Heart left ventricle (tissue), 16 donors: ENCODE measurements around the gene VPS18. TPM values are rescaled to one million over a fixed set of nuclear protein-coding genes. Genes with fewer than 3 reads are reported as not detected.

Source experiments
- ATAC-seq, 4 donors: fragments of 200-7000 bp; cut with Tn5 transposase; one replicate each; pipeline ENCODE4 v1.9.1; 2020 to 2022; ENCODE audit warnings: moderate library complexity in 4 of 4, mild to moderate bottlenecking in 3 of 4, moderate number of reproducible peaks in 1 of 4
- DNase-seq, 5 donors: peaks; one replicate each; pipeline ENCODE4 v3.0.0-alpha.2; 2020
- H3K27ac ChIP-seq, 12 donors: fragments of 200-600 bp; sonication (generic) in 4 of 12; one replicate each; pipeline versions ENCODE4 v1.5.0 to v1.8.0; 2016 to 2022; ENCODE audit warnings: mild to moderate bottlenecking in 2 of 12
- H3K27me3 ChIP-seq, 9 donors: fragments of 200-600 bp; sonication (generic) in 2 of 9; one replicate each; pipeline versions ENCODE4 v1.5.1 to v1.8.0; 2016 to 2022; ENCODE audit warnings: mild to moderate bottlenecking in 3 of 9
- H3K36me3 ChIP-seq, 9 donors: fragments of 200-600 bp; sonication (generic) in 2 of 9; one replicate each; pipeline versions ENCODE4 v1.5.0 to v1.8.0; 2018 to 2022; ENCODE audit warnings: mild to moderate bottlenecking in 2 of 9
- H3K4me1 ChIP-seq, 12 donors: fragments of 200-600 bp; sonication (generic) in 4 of 12; one replicate each; pipeline versions ENCODE4 v1.5.0 to v1.8.0; 2016 to 2022; ENCODE audit warnings: mild to moderate bottlenecking in 3 of 12
- H3K4me3 ChIP-seq, 12 donors: fragments of 200-600 bp; sonication (generic) in 4 of 12; one replicate each; pipeline versions ENCODE4 v1.5.0 to v1.8.0; 2017 to 2022; ENCODE audit warnings: mild to moderate bottlenecking in 9 of 12, moderate library complexity in 4 of 12
- H3K9me3 ChIP-seq, 12 donors: fragments of 200-600 bp; sonication (generic) in 4 of 12; one replicate each; pipeline versions ENCODE4 v1.5.0 to v1.8.0; 2016 to 2022; ENCODE audit warnings: mild to moderate bottlenecking in 1 of 12
- POLR2A ChIP-seq, 2 donors: fragments of 450-650 bp; IDR thresholded peaks; one replicate each; pipeline ENCODE4 v1.6.1; 2017; ENCODE audit warnings: antibody characterized with exemption in 2 of 2, mild to moderate bottlenecking in 2 of 2, moderate library complexity in 2 of 2
- WGBS, 4 donors: extraction: QIAGEN DNeasy Blood & Tissue Kit in 2 of 4; methylation state at CpG; one replicate each; pipeline versions ENCODE4 v1.1.5 to v1.1.7; 2013 to 2018; 5-methylcytosine and 5-hydroxymethylcytosine counted together
- intact Hi-C, 10 donors: fragments of 100-400 bp; cut with DNase I; formaldehyde crosslinking; loops; one replicate each; pipeline versions ENCODE4 v1.11.1 to v1.14.2; 2022
- polyA plus RNA-seq, 2 donors: library from polyadenylated mRNA; stranded (reverse); fragments of 200-250 nt; gene quantifications; one replicate each; pipeline ENCODE4 v1.2.3, GENCODE V29; 2013
- total RNA-seq, 9 donors: library from RNA; depleted of rRNA in 2 of 9; stranded (reverse); fragments of >200 nt in 2 of 9; fragmentation: NEBNext Ultra II Directional in 3 of 9; extraction: Animal tissue kit (Norgen Biotek cat#: 25700) in 3 of 9; gene quantifications; one replicate each; pipeline versions ENCODE4 v1.1.0 to v1.2.4, GENCODE V29; 2016 to 2023
- TF ChIP-seq, protein P1 (sequence below), 12 donors: fragments of 200-600 bp; sonication (generic) in 4 of 12; IDR thresholded peaks; one replicate each; pipeline versions ENCODE4 v1.5.0 to v1.8.0; 2018 to 2022; ENCODE audit warnings: antibody characterized with exemption in 12 of 12, mild to moderate bottlenecking in 5 of 12
- donor health status: ischemic (EF 13 %, LVEDD 7.1; RV severe dilation, severe dysfunction).
- donor health status: healthy with polysubstance abuse.
- donor health status: DM: no; HTN: yes; CAD: no.
- donor health status: DM: no; HTN: no; CAD: no.
- donor health status: ischemic (EF 25% LVEDD 6.9; RV normal size, moderate dysfunction).
- donor health status: ischemic (EF 25% LVEDD 5.7; RV mildly dilated, moderate dysfunction).
- donor health status: healthy.
- donor health status: DM: yes; HTN: yes; CAD: no.
- donor health status: ischemic (EF 35%, LVEDD 5.7; RV mildly dilated, moderate dysfunction).
- donor health status: nonischemic (EF 11% LVEDD 7.7; RV severe dilation, severe dysfunction).
- donor health status: DM: yes; HTN: yes; CAD: no.
- donor health status: PGD.
- donor health status: ischemic (EF 29% LVEDD 5.4; RV normal size, mild dysfunction).
- donor health status: nonischemic (EF 23%, LVEDD 6.1; RV moderate dilation, normal function).

Gene VPS18
- total and polyA plus RNA-seq, 11 donors, result 14.7 to 29.2 (median 21.3) TPM

DNA sequence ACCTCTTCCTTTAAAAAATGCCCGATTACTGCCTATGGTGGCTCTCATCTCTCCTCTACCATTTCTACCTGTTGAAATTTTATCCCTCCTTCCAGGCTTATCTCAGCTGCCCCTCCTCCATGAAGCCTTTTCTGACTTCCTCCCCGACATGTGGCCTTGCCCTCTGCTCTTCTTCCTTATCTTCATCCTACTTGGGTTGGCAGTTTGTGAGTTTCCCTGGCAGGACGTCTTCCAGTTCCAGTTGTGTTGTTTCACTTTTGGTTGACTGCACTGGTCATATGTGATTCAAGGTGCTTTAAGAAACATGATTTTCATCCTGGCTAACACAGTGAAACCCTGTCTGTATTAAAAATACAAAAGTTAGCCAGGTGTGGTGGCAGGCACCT is 39.3 kb downstream of the VPS18 start:
- H3K4me3 ChIP-seq, result peak overlapping the region in 7 of 12 donors; percentile 10 to 85 (median 70)
- no peaks in the 10 kb centered on the region for H3K9me3 ChIP-seq
- ATAC-seq (no peak), DNase-seq (no peak)
- peaks cover 0 to 42% (median 10%) of the 10 kb centered on the region in 9 donors for H3K27me3 ChIP-seq
- TF ChIP-seq, protein P1, sequence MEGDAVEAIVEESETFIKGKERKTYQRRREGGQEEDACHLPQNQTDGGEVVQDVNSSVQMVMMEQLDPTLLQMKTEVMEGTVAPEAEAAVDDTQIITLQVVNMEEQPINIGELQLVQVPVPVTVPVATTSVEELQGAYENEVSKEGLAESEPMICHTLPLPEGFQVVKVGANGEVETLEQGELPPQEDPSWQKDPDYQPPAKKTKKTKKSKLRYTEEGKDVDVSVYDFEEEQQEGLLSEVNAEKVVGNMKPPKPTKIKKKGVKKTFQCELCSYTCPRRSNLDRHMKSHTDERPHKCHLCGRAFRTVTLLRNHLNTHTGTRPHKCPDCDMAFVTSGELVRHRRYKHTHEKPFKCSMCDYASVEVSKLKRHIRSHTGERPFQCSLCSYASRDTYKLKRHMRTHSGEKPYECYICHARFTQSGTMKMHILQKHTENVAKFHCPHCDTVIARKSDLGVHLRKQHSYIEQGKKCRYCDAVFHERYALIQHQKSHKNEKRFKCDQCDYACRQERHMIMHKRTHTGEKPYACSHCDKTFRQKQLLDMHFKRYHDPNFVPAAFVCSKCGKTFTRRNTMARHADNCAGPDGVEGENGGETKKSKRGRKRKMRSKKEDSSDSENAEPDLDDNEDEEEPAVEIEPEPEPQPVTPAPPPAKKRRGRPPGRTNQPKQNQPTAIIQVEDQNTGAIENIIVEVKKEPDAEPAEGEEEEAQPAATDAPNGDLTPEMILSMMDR (IDR thresholded peaks at IDR 0.05), result no peak
- no peak for TF ChIP-seq POLR2A (IDR thresholded peaks at IDR 0.05)
- H3K36me3 ChIP-seq, result peaks cover 0 to 71% (median 11%) of the 10 kb centered on the region in 9 donors
- intact Hi-C loops, result no loop called here
- peak overlapping the region in 8 of 12 donors; percentile 9 to 90 (median 54) for H3K27ac ChIP-seq
- WGBS, 4 donors, result 43 to 62% (median 56%) methylated on average over 3 of the region's 3 CpGs
- peaks cover 0 to 75% (median 57%) of the 10 kb centered on the region in 12 donors for H3K4me1 ChIP-seq

DNA sequence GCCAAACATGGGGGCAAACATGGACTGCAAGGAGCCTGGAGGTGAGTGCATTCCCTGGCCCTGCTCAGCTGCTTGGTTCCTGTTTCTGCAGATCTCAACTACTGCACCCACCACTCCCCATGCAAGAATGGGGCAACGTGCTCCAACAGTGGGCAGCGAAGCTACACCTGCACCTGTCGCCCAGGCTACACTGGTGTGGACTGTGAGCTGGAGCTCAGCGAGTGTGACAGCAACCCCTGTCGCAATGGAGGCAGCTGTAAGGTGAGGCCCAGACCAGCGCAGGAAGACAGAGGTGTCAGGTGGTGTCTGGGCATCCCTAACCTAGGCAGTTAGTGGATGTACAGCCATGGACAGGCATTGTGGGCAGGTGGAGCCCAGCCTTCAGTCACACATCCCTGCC is 40.2 kb downstream of the VPS18 start:
- Histone ChIP-seq H3K36me3 (peaks cover 0 to 77% (median 11%) of the 10 kb centered on the region in 9 donors), H3K4me1 (peaks cover 0 to 72% (median 55%) of the 10 kb centered on the region in 12 donors), H3K27ac (peak overlapping the region in 5 of 12 donors; percentile 19 to 93 (median 86)), H3K9me3 (no peaks in the 10 kb centered on the region), H3K4me3 (peak overlapping the region in 6 of 12 donors; percentile 56 to 85 (median 71)), H3K27me3 (peaks cover 0 to 33% (median under 1%) of the 10 kb centered on the region in 9 donors)
- no peak for ATAC-seq
- DNase-seq, result peak in 1 of 5 donors; percentile 15
- no peak for TF ChIP-seq POLR2A (IDR thresholded peaks at IDR 0.05)
- TF ChIP-seq, protein P1 (IDR thresholded peaks at IDR 0.05), result no peak
- WGBS, 4 donors, result 81 to 88% (median 86%) methylated on average over 4 to 6 of the region's 6 CpGs
- intact Hi-C loops, result no loop called here

DNA sequence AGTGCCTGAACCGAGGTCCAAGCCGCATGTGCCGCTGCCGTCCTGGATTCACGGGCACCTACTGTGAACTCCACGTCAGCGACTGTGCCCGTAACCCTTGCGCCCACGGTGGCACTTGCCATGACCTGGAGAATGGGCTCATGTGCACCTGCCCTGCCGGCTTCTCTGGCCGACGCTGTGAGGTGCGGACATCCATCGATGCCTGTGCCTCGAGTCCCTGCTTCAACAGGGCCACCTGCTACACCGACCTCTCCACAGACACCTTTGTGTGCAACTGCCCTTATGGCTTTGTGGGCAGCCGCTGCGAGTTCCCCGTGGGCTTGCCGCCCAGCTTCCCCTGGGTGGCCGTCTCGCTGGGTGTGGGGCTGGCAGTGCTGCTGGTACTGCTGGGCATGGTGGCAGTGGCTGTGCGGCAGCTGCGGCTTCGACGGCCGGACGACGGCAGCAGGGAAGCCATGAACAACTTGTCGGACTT is 42.0 kb downstream of the VPS18 start:
- intact Hi-C loops, result no loop called here
- Histone ChIP-seq H3K36me3 (peaks cover 0 to 75% (median 11%) of the 10 kb centered on the region in 9 donors), H3K4me1 (peaks cover 7 to 75% (median 48%) of the 10 kb centered on the region in 12 donors), H3K9me3 (no peaks in the 10 kb centered on the region), H3K27ac (peak overlapping the region in 11 of 12 donors; percentile 10 to 96 (median 69)), H3K27me3 (peaks cover 0 to 16% (median 0%) of the 10 kb centered on the region in 9 donors), H3K4me3 (peak overlapping the region in 10 of 12 donors; percentile 1 to 85 (median 46))
- WGBS, 4 donors, result 72 to 82% (median 79%) methylated on average over 29 to 31 of the region's 31 CpGs
- TF ChIP-seq POLR2A (IDR thresholded peaks at IDR 0.05), result no peak
- TF ChIP-seq, protein P1 (IDR thresholded peaks at IDR 0.05), result no peak
- no peak for ATAC-seq
- no peak for DNase-seq

DNA sequence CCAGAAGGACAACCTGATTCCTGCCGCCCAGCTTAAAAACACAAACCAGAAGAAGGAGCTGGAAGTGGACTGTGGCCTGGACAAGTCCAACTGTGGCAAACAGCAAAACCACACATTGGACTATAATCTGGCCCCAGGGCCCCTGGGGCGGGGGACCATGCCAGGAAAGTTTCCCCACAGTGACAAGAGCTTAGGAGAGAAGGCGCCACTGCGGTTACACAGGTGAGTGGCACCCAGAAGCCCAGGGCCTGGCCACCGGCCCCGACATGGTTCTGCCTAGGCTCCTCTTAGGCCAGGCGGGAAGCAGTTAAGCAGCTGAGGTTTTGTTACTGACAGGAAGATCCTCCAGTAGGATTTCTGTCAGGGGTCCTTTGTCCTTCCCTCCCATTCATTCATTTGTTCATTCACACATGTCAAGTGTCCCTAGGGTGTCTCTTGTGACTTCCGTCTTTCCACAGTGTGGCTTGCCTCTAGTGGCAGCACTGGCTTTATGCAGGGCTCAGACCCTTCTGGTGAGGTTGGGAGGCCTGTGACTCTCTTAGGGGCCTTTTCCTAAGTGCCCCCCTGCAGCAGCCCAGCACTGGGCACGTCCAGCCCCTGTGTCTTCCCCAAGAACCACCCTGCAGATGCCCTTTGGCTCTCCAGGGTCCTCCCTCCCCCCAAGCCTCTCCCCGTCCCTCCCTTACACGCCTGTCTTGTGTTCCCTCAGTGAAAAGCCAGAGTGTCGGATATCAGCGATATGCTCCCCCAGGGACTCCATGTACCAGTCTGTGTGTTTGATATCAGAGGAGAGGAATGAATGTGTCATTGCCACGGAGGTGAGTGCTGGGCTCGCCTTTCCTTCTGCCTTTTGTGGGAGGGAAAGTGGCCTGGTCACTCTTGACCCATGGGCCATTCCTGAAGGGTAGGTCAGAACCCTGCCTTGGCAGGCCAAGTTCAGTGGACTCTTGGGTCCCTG is 42.7 kb downstream of the VPS18 start:
- no peaks in the 10 kb centered on the region for H3K9me3 ChIP-seq
- peak in 2 of 5 donors; percentile 36 to 62 for DNase-seq
- TF ChIP-seq, protein P1 (IDR thresholded peaks at IDR 0.05), result peak in 6 of 12 donors; percentile 21 to 39 (median 29)
- TF ChIP-seq POLR2A (IDR thresholded peaks at IDR 0.05), result no peak
- ATAC-seq, result peak; percentile 6 to 69 (median 36)
- peaks cover 0 to 68% (median 11%) of the 10 kb centered on the region in 9 donors for H3K36me3 ChIP-seq
- 42 to 63% (median 59%) methylated on average over 15 of the region's 15 CpGs for WGBS, 4 donors
- peaks cover 7 to 77% (median 47%) of the 10 kb centered on the region in 12 donors for H3K4me1 ChIP-seq
- H3K27me3 ChIP-seq, result peaks cover 0 to 9% (median 0%) of the 10 kb centered on the region in 9 donors
- intact Hi-C loops, result no loop called here
- H3K4me3 ChIP-seq, result peak overlapping the region in 10 of 12 donors; percentile 9 to 85 (median 46)
- peak overlapping the region; percentile 12 to 96 (median 71) for H3K27ac ChIP-seq
